Hepatocyte (in vitro differentiated cells): ENCODE measurements around the gene MTHFD1L. TPM values are rescaled to one million over a fixed set of nuclear protein-coding genes. Genes with fewer than 3 reads are reported as not detected.

Source experiments
- DNase-seq: peaks from one replicate; pipeline ENCODE4 v3.0.0-alpha.2; 2016; ENCODE audit warnings: low spot score
- H2AFZ ChIP-seq: fragments of 200-600 bp; sonication (generic); 2 replicates; pipeline ENCODE4 v1.6.0; 2016; ENCODE audit warnings: antibody characterized with exemption, mild to moderate bottlenecking
- H3K27ac ChIP-seq: fragments of 200-600 bp; sonication (generic); 2 replicates; pipeline ENCODE4 v1.5.1; 2016; ENCODE audit warnings: mild to moderate bottlenecking
- H3K27me3 ChIP-seq: fragments of 200-600 bp; sonication (generic); 2 replicates; pipeline ENCODE4 v1.6.1; 2016
- H3K36me3 ChIP-seq: fragments of 200-600 bp; sonication (generic); replicated peaks from 2 replicates; pipeline ENCODE4 v1.5.1; 2016; ENCODE audit warnings: low read depth; ENCODE audit not compliant: insufficient read depth
- H3K4me1 ChIP-seq: fragments of 200-600 bp; sonication (generic); 2 replicates; pipeline ENCODE4 v1.5.1; 2016; ENCODE audit warnings: mild to moderate bottlenecking, moderate library complexity; ENCODE audit not compliant: insufficient read depth
- H3K4me2 ChIP-seq: fragments of 200-600 bp; sonication (generic); 2 replicates; pipeline ENCODE4 v1.6.0; 2016
- H3K4me3 ChIP-seq: fragments of 200-600 bp; sonication (generic); 2 replicates; pipeline ENCODE4 v1.5.1; 2016; ENCODE audit warnings: mild to moderate bottlenecking
- H3K79me2 ChIP-seq: fragments of 200-600 bp; sonication (generic); 2 replicates; pipeline ENCODE4 v1.6.0; 2017; ENCODE audit warnings: mild to moderate bottlenecking
- H3K9me2 ChIP-seq: fragments of 200-600 bp; sonication (generic); replicated peaks from 2 replicates; pipeline ENCODE4 v1.6.0; 2017; ENCODE audit warnings: mild to moderate bottlenecking; ENCODE audit not compliant: insufficient read depth
- H3K9me3 ChIP-seq: fragments of 200-600 bp; sonication (generic); 2 replicates; pipeline ENCODE4 v1.5.1; 2016; ENCODE audit warnings: low read depth, mild to moderate bottlenecking
- H4K20me1 ChIP-seq: fragments of 200-600 bp; sonication (generic); 2 replicates; pipeline ENCODE4 v1.6.0; 2016; ENCODE audit warnings: mild to moderate bottlenecking; ENCODE audit not compliant: insufficient read depth, poor library complexity, severe bottlenecking
- EZH2 ChIP-seq: fragments of 200-600 bp; sonication (generic); IDR thresholded peaks from 2 replicates; pipeline ENCODE4 v1.6.1; 2016; ENCODE audit warnings: antibody characterized with exemption, mild to moderate bottlenecking, borderline replicate concordance
- EZH2phosphoT487 ChIP-seq: fragments of 200-600 bp; sonication (generic); IDR thresholded peaks from one replicate; pipeline ENCODE4 v1.6.1; 2018; ENCODE audit warnings: antibody characterized with exemption, mild to moderate bottlenecking, low read depth, moderate library complexity; ENCODE audit not compliant: unreplicated experiment, severe bottlenecking
- WGBS: methylation state at CpG from one replicate; pipeline ENCODE4 v1.1.6; 2016; ENCODE audit warnings: low lambda C conversion rate; ENCODE audit errors: missing lambda C conversion rate; 5-methylcytosine and 5-hydroxymethylcytosine counted together
- polyA plus RNA-seq: library from polyadenylated mRNA; unstranded; fragments of >200 nt; fragmentation: Nextera tagmentation; extraction: Ambion mirVana; gene quantifications from 2 replicates; pipeline ENCODE4 v1.2.1, GENCODE V29; 2016
- total RNA-seq: library from RNA; depleted of rRNA; stranded (reverse); fragments of >200 nt; gene quantifications from 2 replicates; pipeline ENCODE4 v1.2.3, GENCODE V29; 2014
- TF ChIP-seq, protein P1 (sequence below): fragments of 200-600 bp; sonication (generic); IDR thresholded peaks from 2 replicates; pipeline ENCODE4 v1.5.1; 2016; ENCODE audit warnings: antibody characterized with exemption, mild to moderate bottlenecking; ENCODE audit not compliant: poor library complexity

The MTHFD1L gene
- total and polyA plus RNA-seq, 2 experiments from 2014 or later = 28.4 to 30.8 TPM

GRCh38 chr6:150906641-150907326 lies 41.3 kb downstream of the MTHFD1L start:
- H3K4me3 ChIP-seq = no peak overlapping the region
- no peaks in the 10 kb centered on the region for H4K20me1 ChIP-seq
- peaks cover 3% of the 10 kb centered on the region for H3K36me3 ChIP-seq
- DNase-seq = no peak
- H3K4me1 ChIP-seq = peaks cover 5% of the 10 kb centered on the region
- no peak overlapping the region for H2AFZ ChIP-seq
- no peaks in the 10 kb centered on the region for H3K27me3 ChIP-seq
- 75% methylated on average over 1 of the region's 1 CpG for WGBS
- H3K9me3 ChIP-seq = no peaks in the 10 kb centered on the region
- H3K27ac ChIP-seq = no peak overlapping the region
- no peak for TF ChIP-seq EZH2phosphoT487
- no peak for TF ChIP-seq EZH2
- TF ChIP-seq, protein P1, sequence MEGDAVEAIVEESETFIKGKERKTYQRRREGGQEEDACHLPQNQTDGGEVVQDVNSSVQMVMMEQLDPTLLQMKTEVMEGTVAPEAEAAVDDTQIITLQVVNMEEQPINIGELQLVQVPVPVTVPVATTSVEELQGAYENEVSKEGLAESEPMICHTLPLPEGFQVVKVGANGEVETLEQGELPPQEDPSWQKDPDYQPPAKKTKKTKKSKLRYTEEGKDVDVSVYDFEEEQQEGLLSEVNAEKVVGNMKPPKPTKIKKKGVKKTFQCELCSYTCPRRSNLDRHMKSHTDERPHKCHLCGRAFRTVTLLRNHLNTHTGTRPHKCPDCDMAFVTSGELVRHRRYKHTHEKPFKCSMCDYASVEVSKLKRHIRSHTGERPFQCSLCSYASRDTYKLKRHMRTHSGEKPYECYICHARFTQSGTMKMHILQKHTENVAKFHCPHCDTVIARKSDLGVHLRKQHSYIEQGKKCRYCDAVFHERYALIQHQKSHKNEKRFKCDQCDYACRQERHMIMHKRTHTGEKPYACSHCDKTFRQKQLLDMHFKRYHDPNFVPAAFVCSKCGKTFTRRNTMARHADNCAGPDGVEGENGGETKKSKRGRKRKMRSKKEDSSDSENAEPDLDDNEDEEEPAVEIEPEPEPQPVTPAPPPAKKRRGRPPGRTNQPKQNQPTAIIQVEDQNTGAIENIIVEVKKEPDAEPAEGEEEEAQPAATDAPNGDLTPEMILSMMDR = no peak
- no peak overlapping the region for H3K4me2 ChIP-seq
- H3K9me2 ChIP-seq = no peaks in the 10 kb centered on the region
- no peaks in the 10 kb centered on the region for H3K79me2 ChIP-seq

GRCh38 chr6:150907383-150907782 lies 41.9 kb downstream of the MTHFD1L start:
- Histone ChIP-seq H3K27ac (no peak overlapping the region), H3K36me3 (peaks cover 3% of the 10 kb centered on the region), H3K9me3 (no peaks in the 10 kb centered on the region), H2AFZ (no peak overlapping the region), H3K4me1 (peaks cover 5% of the 10 kb centered on the region), H3K9me2 (no peaks in the 10 kb centered on the region), H4K20me1 (no peaks in the 10 kb centered on the region), H3K4me2 (no peak overlapping the region), H3K27me3 (no peaks in the 10 kb centered on the region), H3K79me2 (no peaks in the 10 kb centered on the region), H3K4me3 (no peak overlapping the region)
- TF ChIP-seq EZH2 (no peak), EZH2phosphoT487 (no peak)
- TF ChIP-seq, protein P1 = no peak
- DNase-seq = no peak
- WGBS = 90% methylated on average over 8 of the region's 8 CpGs

DNA sequence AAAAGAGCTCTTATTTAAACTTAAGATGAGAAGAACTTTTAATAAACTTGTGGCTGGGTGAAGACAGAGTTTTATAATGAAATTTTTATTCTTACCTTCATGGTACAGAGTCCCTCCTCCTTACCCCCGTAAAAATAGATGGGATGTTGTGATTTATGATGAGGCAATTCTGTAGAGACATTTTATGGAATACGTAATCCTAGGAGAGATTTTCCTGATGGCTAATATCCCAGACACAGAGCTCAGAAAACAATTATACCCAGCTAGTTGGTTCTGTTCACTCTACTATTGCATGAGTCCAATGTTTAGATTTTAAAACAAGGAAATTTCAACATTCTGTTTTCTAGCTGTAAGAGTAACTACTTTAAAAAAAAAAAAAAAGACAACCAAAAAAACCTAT lies 43.4 kb downstream of the MTHFD1L start:
- Histone ChIP-seq H3K36me3 (peaks cover 3% of the 10 kb centered on the region), H3K27ac (no peak overlapping the region), H3K79me2 (no peaks in the 10 kb centered on the region), H4K20me1 (no peaks in the 10 kb centered on the region), H3K27me3 (no peaks in the 10 kb centered on the region), H2AFZ (no peak overlapping the region), H3K4me1 (peaks cover 5% of the 10 kb centered on the region), H3K4me3 (no peak overlapping the region), H3K9me3 (no peaks in the 10 kb centered on the region), H3K9me2 (no peaks in the 10 kb centered on the region), H3K4me2 (no peak overlapping the region)
- WGBS = 75% methylated on average over 2 of the region's 2 CpGs
- no peak for DNase-seq
- TF ChIP-seq EZH2 = no peak
- TF ChIP-seq, protein P1 = no peak
- no peak for TF ChIP-seq EZH2phosphoT487
